Activated naive CD4-positive, alpha-beta T cell treated with anti-CD3 and anti-CD28 coated beads, Interleukin-2, amount 50 U/mL, for 16 hours (primary cell): ENCODE measurements around the gene KRT26.
"Not testable (repeated sequence)": the region's sequence is repeated elsewhere in the genome, so short reads cannot be mapped to it uniquely, and the experiment has no call there.

Source experiments
- DNase-seq: peaks from one replicate; pipeline ENCODE4 v3.0.0-alpha.2; 2020

KRT26 gene

DNA sequence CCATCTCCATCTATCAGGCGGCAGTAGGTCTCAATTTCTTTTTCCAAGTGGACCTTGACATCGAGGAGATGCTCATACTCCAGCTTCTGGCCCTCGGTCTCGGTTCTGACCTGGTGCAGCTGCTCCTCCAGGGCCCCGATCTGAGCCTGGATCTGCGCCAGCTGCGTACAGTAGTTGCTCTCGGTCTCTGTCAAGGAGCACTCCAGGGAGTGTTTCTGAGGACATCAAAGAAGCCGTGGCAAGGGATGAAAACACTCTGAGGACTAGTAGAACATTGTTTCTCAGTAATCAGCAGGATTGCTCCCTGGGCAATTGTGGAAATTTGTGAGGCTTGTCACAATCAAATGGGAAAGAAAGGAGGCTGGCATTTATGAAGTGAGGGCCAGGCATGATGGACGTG is 21.8 kb upstream of the KRT26 start:
- DNase-seq: no peak

DNA sequence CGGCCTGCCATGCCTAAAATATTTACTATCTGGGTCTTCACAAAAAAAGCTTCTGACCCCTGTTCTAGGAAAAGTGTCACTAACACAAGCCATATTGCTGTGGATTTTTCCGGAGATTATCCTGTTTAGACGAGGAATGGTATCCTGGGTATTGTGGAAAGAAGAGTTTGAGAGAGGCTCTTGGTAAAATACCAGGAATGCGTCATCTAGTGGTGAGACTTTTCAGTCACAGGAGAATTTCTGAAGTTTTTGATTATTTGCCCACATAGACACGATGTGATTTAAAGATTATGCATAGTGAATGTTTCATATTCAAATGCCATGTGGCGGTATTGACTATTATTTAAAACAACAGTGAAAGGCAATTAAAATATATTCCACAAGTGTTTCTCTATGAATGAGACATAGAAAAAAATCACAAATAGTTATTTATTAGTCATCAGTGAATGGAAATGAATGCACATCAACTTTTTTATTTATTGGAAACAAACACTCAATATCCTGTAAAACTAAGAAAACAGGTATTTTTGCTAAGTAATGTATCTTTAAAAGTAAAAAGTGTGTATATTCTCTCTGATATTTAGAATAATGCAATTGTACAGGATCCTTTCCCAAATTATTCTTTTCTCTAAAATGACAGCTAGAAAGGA is 19.9 kb upstream of the KRT26 start:
- DNase-seq: no peak

DNA sequence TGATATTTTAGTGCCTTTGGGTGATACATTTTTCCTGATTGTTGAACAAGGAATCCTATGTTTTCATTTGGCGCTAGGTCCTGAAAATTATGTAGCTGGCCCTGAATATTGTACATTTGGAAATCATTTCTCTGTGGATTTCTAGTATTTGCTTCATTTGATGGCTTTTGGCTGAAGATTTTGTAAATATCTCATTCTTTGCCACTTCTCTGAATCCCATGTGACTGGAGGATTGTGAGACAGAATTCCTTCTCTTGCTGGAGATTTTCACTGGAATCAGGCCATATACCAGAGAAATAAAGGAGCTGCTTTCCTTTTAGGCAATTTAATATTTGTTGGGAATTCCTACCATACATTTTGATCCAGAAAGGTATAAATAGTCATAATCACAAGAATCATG is 19.1 kb upstream of the KRT26 start:
- DNase-seq: no peak

DNA sequence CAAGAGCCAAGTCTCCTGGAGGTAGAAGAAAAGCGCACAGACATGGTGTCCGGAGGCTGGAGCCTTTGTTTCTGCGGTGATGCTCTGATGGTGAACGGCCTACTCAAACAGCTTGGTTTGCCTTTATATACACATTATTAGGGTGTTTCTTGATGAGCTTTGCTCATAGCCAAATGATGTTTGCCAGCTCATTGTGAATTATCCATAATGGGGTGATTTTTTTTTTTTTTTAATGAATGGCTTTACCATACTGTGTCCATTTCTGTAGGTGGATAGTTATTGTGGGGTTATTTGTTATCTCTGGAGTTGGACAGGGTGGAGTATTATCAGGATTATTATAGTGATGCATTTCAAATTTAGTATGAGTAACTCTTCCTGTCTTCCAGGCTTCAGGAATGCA is 10.4 kb upstream of the KRT26 start, which contains the start of gene KRT27:
Gene KRT27 (minus strand): TSS at position 101 of the 400 bp plus-strand sequence. CDS start 57 bp downstream, at position 44.
- DNase-seq: no peak

DNA sequence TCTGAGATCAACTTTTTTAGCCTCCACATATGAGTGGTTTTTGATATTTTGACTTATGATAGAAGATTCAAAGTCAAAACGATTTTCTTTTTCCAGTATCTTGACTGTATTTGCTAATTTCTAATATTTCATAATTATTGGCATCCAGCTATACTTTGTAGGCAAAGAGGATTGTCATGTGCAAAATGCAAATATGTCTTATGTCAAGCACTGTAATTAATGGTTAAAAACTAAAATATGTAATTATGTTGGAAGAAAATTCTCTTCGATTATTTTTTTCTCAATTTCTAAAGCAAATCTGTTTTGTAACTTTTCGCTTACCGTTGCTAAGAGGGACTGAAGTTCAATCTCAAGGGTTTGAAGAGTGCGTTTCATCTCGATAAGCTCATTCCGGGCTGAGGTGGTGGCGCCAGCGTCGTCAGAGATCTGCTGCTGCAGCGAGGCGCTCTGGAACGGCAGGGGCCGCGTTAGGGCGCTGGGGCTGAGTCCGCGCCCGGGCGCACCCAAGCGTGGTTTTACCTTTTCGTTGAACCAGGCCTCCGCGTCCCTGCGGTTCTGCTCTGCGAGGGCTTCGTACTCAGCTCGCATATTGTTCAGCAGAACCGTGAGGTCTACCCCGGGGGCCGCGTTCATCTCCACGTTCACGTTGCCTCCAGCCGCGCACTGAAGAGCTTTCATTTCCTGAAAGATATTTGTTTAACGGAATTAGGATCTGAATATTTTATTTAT is 7.3 kb upstream of the KRT26 start:
- peak; percentile 38 for DNase-seq

DNA sequence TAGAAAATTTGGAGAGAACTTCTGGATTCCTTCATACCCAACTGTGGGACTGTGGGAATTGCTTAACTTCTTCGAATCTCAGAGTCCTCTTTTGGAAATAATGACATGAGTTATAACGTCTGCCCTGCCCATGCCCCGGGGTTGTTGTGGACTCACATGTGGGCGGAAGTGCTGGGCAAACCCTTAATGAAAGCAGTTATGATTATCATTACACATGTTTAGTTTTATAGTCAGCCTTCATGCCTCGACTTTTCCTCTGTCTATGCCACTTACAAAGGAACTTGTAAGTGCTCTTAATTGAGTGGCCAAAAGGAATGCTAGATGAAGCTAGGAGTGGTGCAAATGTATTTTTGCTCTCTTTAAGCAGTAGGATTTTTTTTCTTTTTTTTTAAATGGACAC is 6.5 kb upstream of the KRT26 start:
- no peak for DNase-seq

DNA sequence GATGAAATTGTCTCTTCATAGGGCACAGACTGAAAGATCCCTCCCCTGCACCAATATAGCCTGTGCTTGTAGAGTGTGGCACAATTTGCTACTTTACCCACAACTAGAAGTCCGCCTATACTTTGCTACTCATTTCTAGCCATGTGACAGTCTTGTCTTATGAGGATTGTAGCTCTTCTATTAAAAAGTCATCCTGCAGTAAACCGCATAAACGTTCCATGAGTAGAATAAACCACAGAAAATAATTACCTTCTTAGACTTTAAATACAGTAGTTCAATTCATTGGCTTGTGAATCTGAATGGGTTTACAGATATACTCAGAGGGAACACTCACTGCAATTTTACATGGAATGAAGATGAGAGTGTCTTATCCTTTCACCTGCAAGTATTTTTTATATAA is 6.0 kb upstream of the KRT26 start:
- DNase-seq: no peak

DNA sequence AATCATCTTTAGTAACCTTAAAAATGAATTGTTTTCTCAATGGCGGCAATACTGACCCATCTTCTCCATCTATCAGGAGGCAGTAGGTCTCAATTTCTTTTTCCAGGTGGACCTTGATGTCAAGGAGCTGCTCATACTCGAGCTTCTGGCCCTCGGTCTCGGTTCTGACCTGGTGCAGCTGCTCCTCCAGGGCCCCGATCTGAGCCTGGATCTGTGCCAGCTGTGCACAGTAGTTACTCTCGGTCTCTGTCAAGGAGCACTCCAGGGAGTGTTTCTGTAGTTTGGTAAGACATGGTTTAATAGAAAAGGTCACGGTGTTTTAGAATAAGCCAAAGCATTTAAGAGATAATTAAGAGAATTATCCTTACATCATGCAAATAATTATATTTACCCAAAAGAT is 5.5 kb upstream of the KRT26 start:
- DNase-seq: no peak

DNA sequence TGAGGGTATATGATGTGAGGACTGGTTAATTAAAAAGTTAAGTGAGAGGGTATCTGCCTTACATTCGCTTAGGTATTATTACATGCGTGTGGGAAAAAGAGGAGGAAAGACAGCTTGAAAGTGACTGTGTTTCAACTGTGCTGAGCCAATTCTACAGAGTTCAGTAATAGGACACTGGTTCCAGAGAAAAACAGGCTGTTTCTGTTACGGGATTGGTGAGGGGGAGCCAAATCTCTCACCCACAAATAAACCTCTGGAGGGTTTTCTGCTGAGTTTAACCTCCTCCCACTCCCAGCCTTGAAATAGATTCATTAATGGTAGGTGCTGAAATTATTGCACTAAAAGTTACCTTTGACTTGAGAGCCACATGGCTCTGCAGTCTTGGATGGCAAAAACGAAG is 3.9 kb upstream of the KRT26 start:
- DNase-seq: no peak

DNA sequence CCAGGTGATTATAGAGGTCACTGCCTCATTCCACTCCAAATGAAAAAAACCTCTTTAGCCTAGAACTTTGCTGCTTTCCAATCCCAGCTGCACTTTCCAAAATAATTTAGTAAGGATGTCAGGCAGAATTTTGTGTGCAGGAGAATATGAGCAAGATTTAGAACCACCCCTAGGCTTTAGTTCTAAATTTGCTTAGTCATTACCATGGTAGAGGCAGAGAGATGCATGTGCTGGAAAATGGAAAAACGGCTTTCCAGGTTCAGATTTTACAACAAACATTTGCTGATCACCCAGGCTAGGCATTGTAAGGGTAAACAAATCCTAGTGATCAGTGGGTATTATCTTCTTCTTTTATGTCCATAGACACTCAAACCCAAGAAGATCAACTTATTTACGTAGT is 6.3 kb downstream of the KRT26 start:
- no peak for DNase-seq

DNA sequence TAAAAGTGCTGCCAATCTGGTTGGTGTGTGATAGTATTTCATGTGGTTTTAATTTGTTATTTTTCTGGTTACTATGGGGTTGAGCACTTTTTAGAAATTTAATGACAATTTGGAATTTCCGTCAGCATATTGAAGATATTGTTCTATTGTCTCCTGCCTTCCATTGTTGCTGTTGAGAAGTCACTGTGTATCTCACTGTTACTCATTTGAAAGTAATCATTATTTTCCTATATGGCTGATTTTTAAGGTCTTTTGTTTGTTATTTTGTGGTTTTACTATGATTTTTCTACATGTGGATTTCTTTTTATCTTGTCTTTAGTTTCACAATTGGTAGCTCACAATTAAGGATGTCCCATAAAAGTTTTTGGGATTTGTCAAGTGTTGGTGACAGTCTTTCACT is 8.2 kb downstream of the KRT26 start:
- DNase-seq: no peak

DNA sequence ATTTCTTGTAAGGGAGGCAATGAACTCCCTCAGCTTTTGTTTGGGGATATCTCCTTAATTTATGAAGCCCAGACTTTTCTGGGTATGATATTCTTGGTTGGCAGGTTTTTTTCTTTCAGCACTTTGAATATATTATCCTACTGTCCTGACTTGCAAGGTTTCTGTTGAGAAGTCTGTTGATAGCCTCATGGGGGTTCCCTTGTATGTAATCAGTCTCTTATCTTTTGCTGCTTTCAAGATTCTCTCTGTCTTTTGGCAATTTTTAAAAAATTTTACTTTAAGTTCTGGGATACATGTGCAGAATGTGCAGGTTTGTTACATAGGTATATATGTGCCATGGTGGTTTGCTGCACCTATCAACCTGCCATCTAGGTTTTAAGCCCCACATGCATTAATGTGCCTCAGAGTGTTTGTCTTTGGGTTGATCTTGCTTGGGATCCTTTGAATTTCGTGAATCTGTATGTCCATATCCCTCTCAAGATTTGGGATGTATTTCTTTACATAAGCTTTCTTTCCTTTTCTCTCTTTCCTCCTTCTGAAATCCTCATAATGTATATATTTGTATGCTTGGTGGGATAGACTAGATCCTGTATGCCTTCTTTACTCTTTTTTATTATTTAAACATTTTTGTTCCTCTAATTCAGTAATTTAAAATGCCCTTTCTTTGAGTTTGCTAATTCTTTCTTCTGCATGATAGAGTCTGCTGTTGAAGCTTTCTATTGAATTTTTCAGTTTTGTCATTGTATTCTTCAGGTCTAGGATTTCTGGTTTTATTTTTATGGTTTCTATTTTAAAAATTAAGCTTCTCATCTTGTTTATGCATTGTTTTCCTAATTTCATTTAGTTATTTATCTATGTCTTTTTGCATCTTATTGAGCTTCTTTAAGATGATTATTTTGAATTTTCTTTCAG is 11.6 kb downstream of the KRT26 start:
- DNase-seq: no peak

DNA sequence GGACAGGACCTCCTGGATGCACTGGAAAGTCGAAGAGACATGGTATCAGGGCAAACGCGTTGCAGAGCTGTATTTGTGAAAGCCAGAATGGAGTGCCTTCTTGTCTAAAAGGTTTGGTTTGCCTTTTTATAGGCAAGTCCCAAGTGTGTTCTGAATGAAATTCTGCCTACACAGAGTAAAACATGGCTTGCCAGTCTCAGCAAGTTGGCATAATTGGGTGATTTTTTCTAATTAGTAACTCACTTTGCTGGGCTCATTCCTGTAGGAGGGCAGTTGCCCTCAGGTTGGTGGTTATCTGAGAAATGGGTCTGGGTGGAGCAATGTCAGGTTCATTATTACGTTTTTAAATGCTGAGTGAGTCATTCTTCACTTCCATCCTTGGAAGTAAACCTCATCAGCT is 16.8 kb downstream of the KRT26 start, which contains the start of gene KRT25:
Gene KRT25 (minus strand): TSS at position 101 of the 400 bp plus-strand sequence. CDS start 60 bp downstream, at position 41.
- no peak for DNase-seq

DNA sequence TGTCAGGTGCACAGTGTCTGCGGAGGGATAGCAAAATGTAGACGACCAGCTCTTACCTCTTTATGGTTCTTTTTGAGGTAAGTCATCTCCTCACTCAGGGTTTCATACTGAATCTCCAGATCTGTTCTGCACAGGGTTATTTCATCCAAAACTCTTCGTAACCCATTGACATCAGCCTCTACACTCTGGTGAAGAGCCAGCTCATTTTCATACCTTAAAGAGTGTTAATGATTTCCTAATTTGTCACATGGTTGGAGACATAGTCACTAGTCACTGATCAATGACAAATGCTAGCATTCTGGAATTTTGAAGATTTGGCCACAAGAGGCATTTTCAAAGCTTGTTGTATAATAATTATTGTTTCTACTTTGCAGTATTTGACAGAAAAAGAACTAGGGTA is 18.2 kb downstream of the KRT26 start:
- no peak for DNase-seq

DNA sequence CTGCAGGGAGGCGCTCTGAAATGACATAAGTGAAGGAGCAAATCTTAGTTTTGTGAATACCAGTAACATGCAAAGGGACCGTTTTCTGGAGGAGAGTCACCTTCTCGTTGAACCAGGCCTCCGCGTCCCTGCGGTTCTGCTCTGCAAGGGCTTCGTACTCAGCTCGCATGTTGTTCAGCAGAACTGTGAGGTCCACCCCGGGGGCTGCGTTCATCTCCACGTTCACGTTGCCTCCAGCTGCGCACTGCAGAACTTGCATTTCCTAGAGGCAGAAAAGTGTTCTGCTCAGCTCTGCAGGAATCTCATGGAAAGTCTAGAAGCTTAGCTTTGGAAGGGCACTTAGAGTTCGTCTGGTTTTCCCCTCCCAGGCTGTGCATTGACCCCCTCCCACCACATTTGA is 20.9 kb downstream of the KRT26 start:
- DNase-seq: no peak

DNA sequence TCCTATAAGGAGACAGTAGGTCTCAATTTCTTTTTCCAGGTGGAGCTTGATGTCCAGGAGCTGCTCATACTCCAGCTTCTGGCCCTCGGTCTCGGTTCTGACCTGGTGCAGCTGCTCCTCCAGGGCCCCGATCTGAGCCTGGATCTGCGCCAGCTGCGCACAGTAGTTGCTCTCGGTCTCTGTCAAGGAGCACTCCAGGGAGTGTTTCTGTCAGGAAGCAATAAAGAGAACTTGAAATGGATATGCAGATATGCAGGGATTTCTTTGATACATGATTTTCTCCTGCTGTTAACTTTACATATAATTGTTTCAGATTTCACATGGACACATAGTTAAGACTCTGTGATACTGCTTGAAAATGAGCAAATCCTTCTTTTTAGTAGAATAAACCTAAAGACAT is 21.6 kb downstream of the KRT26 start:
- DNase-seq: no peak

DNA sequence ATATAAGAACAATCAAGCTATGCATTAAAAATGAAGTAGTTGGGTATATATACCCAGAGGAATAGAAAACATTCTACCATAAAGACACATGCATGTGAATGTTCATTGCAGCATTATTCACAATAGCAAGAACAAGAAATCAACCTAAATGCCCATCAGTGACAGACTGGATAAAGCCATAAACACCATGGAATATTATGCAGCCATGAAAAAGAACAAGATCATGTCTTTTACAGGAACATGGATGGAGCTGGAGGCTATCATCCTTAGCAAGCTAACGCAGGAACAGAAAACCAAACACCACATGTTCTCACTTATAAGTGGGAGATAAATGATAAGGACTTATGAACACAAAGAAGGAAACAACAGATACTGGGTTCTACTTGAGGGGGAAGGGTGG is 23.3 kb downstream of the KRT26 start:
- DNase-seq: not testable (repeated sequence)

DNA sequence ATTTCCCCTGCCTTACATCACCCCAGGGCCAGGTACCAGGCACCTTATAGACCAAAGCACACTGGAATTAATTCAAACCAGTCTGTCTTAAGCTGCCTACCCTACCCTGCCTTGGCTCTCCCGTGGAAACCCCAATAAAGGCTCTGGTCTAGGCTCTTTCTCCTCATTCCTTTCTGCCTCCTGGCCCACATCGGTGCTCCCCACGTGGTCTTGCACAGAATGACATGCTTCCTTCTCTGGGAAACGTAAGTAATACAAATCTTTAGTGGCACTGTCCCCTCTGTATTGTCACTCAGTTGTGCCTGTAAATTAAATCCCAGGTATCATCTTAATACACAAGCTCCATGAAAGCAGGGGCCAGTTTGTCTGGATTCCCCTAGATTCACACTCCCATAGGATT is 33.4 kb downstream of the KRT26 start:
- no peak for DNase-seq

DNA sequence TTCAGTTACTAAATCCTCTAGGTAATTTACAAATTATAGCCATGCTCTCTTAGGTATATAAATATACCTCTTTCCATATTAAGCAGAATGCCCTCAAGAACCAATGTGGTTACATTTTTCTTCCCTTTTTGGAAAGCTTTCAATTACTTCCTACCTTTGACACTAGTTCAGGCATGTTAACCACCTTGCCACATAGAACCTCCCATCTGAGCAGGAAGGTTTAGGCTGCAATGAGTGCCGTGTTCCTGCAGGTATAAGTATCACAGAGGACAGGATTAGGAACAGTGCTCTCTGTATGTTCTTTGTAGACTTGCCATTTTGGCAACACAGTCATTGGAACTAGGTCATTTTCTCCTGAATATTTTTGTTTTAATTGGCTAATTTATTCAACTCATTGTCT is 37.0 kb downstream of the KRT26 start:
- DNase-seq: no peak

DNA sequence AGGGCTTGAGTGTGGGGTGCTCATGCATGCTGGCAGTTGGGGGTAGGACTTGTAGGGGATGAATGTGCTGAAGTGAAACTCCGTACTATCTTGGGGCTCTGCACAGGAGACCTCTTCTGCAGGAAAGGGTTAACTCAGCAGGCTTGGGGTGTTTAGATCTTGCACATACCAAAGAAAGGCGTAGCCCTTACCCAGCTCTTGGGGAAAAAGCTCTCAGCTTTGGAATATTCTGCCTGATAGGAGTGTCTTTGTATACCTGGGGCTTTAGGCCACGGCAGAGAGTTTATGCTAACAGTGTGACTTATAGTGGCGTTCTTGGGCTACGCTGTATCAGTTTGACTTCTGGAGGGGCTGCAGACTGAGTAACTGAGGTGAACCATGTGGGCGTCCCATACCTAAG is 38.0 kb downstream of the KRT26 start:
- DNase-seq: no peak

DNA sequence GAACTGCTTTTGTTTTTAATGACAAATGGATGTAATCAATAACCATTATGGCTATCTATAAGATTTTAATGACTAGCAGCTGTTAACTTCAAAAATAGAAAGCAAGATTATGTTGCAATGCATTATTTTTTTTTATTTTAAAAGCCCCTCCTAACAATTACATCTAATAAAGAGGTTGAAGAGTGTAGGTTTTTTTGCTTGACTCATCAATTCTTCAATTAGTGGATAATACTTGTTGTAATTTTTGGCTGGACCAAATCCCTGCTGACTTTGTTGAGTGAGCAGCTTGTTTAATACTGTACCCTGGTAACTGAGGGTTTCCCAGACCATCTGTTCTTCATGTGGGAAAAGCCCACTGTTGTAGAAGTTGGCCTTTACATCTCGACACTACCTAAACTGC is 41.0 kb downstream of the KRT26 start:
- DNase-seq: no peak

DNA sequence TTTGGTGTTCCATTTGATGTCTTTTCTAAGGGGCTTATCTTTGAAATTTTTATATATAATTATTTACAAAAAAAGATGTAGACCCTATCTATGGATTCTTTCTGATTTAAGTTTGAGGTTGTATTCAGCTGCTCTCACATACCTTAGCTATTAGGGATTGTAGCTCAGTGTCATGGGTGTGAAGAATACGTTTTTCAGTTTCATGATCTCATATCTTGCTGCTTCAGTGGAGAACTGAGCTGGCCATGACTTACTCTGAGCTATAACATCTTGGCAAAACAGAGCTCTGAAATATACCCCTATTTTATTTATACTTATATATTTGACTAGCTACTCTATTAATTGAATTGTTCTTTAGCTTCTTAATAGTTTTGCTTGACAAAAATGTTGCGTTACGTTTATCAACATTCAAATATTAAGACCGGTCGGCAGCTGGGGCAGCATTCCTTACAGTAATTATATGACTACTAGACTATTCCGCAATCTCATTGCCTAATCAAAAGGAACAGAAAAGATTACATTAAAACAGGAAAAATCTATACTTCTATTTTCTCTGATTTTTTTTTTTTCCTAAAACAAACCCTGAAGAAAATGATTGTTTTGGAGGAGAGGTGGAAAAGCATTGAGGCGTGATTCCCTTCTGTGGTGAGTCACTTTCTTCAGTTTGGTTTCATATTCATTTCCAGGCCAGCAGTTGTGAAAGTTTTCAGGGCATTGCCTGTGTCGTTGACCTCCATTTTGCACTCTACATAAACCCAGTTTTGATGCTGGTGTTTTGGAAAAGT is 44.4 kb downstream of the KRT26 start:
- no peak for DNase-seq

DNA sequence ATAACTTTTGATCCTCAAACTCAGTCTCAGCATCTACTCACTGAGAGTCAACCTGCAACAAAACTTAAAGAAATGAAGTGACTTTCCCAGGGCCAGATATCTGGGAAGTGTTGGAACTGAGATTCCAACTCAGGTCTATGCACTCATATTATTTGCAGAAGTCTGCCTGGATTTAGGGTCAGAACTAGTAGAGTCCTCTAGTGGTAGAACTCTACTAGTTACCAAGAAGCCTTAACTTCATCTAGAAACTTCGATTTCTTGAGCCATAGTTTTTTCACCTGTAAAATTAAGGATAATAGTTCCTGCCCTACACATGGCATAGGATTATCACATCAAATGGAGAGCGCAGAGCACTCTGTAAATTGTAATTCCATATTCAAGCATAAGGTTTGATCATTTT is 45.1 kb downstream of the KRT26 start:
- DNase-seq: no peak
